RCC 7860 (cell line): ENCODE measurements around the gene OR10G7.

Experiments
- DNase-seq: peaks from one replicate; pipeline ENCODE4 v3.0.0-alpha.2; 2015; ENCODE audit warnings: low spot score
- FAIRE-seq: peaks from 2 replicates; lab custom pipeline; 2012; peaks lifted over from hg19 to GRCh38; lab: Jason Lieb, UNC

OR10G7 gene, protein sequence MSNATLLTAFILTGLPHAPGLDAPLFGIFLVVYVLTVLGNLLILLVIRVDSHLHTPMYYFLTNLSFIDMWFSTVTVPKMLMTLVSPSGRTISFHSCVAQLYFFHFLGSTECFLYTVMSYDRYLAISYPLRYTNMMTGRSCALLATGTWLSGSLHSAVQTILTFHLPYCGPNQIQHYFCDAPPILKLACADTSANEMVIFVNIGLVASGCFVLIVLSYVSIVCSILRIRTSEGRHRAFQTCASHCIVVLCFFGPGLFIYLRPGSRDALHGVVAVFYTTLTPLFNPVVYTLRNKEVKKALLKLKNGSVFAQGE

DNA sequence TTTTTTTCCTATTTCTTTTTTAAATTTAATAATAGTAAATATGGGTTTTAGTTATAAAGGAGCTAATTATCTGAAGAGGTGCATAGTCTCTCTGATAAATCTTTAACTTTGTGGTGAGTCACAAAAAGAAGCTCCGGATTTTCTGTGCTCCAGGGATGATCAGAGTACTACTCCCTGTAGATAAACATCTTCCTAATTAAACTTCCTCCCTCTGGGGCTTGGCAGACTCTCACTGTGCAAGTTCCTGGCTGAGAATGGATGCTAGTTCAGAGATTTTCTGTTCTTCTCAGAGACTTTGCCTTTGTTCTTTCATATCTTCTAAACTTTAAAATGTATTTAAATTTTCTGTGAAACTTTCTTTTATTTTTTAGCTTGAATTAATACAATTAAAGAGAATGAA, at the start of gene OR10G7:
Gene OR10G7 (minus strand): TSS at position 72 of the 400 bp plus-strand sequence. CDS start 2,324 bp downstream, outside the sequence.
- FAIRE-seq (no peak), DNase-seq (no peak)

DNA sequence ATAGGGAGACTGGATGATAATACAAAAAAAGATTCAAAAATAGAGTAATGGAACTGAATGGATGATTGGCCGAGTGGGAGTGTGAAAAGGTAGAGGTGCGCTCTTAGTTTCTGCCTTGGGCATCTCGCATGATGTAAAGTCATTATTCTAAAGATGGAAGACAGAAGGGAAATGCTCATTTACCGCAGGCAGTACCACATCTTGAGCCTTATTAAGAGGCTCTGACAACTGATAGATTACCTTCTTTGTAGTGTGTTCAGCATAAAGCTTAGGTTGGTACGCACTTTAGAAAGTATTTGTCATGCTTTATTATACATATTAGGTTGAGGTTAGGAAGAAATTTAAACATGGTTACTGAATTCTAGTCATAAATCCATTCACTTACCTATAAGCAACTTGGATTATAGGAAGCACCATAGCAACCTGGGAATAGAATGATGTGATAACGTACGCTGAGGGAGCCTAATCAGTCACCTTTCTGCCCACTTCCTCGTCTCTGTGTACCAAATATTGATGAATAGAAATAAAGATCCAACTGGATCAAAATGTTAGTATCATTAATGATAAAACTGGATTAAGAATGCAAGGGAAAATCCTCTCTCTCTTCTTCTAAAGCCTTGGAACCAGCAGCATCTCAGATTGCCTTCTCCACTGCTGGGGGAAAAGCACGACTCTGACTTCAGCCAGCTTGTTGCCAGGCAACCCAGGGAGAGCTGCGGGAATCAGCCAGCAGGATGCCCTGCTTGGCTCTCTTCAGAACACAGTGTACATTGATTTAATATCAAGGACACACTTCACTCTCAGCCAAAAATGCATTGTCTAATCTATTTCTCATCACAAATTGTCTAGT, 45.1 kb upstream of the OR10G7 start:
- DNase-seq (no peak), FAIRE-seq (no peak)

DNA sequence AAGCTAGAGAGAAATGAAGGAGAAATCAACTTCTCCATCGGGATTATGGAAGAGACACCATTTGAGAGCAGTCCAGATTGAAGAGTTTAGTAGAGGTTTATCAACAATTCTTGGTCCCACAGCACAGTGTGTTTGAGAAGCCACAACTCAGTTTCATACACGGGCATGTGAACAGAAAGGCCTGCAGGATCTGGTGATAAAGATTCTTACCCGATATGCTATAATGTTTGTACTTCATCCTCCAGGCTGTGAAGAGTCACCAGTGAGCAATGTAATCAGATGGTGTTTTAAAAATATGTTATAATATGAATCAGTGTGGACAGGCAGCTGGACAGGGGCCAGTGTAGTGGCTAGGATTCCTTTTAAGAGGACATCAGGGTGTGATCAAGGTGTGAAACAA, 44.5 kb upstream of the OR10G7 start:
- FAIRE-seq (no peak), DNase-seq (no peak)

DNA sequence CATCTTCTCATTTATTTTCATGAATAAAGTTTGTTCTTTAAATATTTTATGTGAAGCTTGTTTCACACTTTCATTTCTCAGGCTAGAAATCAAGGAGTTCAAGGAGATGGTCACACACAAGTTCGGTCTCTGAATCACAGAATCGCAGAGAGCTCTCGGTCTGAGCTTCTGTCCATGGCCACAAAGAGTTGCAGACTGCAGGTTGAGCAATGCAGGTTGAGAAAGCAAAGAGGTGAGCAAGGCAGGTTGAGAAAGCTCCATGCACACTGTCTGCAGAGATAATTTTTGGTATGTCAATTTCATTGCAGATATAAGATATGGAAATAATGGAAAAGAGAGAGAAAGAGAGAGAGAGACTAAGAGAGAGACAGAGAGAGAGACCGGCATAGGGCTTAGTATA, 41.2 kb upstream of the OR10G7 start:
- FAIRE-seq (no peak), DNase-seq (no peak)

DNA sequence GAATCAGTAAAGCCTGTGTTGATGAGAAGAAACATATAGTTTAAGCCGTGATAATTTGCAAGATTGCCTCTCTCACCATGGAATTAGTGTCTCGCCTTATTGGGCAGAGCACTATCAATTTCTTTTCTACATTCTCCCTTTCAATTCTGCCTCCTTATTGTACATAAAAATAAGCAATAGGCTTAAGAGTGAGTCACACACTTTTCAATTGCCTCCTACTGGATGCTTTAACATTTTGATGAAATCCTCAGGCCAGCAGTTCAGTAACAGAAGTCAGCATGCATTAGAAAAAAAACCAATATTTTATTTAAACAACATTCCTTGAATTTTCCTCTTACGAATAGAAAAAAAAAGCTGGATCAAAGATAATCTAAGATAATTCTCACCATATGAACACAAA, 40.4 kb upstream of the OR10G7 start:
- DNase-seq (no peak), FAIRE-seq (no peak)

DNA sequence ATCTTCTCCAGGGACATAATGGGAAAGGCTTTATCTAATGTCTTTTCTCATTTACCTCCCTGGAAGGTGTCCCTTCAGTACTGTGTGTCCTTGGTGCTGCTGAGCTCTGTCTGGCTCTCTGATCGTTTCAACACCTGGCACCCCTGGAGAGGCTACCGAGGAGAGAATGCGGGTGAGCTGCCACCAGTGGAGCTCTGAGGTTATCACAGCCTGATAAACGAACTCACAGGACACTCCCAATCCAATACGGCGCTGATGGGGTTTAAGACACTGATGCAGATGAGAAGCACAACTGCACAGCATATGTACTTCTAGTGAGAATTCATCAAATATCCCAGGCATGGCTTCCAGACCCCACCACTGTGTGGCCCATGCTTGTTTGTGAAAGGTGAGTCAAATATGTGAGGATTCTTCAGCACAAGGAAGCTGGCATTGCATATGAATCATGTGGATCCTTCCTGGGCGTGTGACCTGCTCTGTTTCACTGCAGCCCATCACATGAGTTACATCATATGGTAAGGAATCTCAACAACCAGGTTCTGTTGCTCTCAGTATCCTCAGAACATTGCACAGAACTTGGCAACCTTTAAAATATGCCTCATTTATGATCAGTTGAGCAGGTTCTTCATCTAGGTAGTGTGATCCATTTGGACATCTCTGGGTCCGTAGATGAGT, 39.3 kb upstream of the OR10G7 start:
- DNase-seq (no peak), FAIRE-seq (no peak)

DNA sequence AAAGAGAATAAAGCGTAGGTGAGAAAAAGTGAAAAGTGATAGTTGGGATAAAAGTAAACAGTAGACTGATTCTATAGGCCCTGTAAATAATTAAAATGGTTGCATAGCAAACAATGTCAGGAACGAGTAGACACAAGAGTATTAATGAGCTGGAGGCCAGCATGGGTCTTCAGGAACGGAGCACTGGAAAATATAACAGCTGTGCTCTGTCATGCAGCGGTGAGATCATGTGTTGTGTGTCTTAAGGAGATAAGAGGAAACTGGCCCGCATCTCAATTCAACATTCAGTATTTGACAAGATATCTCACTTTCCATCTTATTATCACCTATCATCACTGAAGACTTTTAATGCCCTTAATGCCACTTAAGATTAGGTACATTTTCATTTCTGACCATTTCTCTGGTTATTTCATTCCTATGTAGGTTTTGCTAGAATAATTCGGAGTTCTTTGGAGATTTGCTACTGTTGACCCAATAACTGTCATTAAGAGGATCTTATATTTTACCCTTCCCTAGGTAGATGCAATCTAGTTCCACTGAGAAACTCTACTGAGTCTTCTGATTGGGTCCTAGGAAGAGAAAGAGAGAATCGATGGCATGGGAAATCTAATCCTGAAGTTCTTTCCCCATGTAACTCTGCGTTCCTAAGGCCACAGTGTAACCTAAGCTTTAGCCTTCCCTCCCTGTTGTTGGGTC, 38.7 kb upstream of the OR10G7 start:
- FAIRE-seq (no peak), DNase-seq (no peak)

DNA sequence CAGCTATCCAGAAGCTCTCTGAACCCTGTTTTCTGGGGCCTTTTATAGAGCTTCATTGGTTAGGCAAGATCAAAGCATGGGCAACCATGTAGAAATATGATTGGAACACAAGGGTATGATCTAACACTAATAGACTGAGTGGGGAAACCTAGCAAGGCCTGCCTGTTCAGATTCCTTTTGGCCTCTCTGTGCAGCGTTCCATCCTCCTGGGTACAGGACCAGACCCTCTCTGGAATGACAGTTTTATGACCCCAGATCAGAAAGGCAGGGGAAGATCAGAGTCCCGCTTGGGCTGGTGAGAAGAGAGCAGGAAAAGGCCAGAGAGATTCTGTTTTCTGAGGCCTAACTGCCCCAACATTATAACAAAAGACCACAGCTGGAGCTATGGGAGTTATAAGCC, 37.5 kb upstream of the OR10G7 start:
- FAIRE-seq (no peak), DNase-seq (no peak)

DNA sequence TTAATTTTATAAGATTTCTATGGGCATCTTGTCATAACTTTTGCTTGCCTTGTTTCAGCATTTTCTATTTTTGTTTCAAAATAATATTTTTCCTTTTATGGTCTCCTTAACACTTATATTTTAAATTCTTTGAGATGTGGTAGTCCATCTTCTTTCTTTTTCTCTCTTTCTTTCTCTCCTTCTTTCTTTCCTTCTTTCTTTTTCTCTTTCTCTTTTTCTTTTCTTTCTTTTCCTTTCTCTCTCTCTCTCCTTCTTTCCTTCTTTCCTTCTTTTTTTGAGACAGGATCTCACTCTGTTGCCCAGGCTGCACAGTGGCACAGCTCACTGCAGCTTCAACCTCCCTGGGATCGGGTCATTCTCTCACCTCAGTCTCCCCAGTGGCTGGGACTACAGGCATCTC, 36.1 kb upstream of the OR10G7 start:
- FAIRE-seq, result no peak

DNA sequence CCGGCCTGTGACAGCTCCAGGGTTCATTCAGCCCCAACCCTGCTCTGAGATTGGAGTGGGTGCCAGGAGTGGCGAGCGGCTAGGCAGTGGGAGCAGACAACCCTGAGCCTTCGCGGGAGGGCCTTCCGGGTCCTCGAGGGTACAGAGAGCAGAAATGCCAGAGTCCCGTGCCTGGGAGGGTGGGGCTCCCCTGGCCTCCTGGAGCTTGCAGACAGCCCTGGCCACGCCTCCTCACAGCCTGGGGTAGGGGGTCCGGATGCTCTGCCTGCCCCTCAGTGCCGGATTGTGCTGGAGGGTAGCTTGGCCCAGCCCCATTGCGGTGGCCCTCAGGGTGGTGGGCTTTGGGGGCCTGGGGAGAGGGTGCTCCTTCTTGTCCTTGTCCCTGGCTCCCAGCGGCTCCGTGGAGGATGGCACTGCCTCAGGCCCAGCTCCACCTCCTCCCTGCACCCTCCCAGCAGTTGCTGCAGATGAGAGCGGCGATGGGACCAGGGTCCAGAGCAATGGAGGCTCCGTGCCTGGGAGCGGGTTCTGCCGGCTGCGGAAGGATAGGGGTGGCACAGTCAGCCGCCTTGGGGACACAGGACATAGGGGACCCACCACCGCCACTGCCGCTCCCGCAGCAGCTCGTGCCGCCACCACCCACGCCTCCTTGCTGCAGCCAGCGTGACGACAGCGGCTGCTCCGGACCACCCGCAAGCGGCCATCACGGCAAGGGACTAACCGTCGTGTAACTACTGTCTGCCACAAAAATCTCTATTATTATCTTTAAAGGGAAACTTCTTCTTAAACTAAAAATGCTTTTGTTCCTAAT, 34.9 kb upstream of the OR10G7 start:
- FAIRE-seq (no peak), DNase-seq (no peak)

More for the DNA sequence above, 36.1 kb upstream of the OR10G7 start:
- DNase-seq, result no peak

DNA sequence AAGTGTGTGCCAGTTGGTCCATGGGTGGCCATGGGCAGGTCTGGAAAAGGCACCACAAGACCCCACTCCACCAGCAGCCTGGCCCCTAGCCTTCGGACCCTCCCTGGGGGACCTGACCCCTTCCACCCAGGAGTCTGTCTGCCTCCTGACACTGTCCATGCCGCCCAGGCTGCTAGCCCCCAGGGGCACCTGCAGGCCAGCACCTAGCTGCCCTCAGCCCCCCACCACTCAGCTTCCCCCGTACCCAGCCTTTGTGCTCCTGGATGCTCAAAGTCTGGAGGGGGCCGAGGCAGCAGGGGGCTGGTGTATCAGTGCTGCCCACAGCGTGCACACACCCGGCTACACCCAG, 34.3 kb upstream of the OR10G7 start:
- no peak for DNase-seq
- FAIRE-seq, result no peak

DNA sequence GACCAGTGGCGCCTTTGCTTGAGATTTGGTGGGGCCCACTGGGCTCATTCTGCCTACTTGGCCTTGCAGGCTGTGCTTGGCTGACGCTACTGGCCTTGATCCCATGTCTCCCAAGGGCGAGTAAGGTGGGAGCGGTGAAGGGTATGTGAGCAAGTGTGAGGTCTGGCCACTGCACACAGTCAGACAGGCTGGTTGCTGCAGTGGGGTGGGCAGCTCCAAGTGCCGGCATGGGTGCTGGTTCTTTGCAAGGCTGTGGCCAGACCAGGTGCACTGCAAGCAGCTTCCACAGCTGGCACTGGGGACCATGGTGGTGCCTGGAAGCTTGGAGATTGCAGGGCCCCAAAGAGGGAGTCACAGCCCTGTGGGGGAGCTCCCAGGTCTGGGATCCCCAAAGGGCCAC, 33.4 kb upstream of the OR10G7 start:
- no peak for DNase-seq
- no peak for FAIRE-seq

DNA sequence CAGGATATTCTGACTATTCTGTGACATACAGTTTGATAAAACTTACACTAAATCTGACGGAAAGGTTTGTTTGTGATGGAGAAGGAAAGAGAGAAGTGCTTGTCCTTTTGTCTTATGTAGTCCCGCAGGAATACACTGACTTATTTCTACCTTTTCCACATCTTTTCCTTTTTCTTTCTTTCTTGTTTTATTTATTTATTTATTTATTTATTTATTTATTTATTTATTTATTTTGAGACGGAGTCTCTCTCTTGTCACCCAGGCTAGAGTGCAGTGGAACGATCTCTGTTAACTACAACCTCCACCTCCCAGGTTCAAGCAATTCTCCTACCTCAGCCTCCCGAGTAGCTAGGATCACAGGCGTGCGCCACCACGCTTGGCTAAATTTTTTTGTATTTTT, 31.0 kb upstream of the OR10G7 start:
- DNase-seq (no peak), FAIRE-seq (no peak)

DNA sequence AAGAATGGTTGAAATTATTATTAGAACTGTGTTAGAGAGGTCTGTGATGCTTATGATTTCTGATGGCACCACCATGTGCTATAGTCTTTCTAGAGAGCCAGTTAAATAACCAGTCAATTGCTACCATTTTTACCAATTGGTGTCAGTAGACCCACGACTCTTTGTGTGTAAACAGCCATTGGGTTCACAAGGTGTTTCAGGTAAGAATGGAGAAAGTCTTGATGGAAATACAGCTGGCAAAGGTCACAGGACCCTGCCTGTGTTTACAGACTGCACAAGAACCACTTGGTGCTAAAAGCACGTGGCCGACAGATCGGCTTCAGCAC, 30.5 kb upstream of the OR10G7 start:
- no peak for FAIRE-seq
- DNase-seq, result no peak

DNA sequence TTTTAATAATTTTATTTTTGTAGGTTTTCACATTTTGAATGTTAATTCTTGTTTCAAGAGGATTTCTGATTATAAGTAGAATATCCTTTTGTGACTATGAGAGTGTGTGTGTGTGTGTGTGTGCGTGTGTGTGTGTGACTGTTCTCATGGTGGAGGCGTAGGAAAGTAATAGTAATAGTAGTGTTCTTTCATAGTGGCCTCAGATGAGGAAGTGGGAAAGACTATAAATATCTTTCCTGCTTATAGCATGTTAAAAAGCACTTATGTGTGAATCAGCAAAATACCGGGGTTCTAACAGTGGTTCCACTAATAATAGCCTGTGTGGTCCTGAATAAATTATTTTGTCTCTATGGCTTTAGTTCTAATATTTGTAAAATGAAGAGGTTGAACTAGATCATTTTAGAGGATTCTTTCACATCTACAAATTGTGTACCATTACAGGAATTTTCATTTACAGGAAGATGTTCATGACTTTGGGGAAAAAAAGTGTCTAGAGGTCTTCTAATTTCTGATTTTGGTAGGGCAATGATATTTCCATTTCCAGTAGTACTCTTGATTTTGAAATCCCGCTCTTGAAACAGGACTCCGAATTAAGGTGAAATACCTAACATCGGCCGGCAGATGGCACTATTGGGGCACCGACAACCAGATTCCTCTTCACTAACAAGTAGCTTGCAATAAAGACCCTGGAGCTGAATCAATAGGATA, 29.9 kb upstream of the OR10G7 start:
- FAIRE-seq, result no peak
- DNase-seq, result peak; percentile 25

DNA sequence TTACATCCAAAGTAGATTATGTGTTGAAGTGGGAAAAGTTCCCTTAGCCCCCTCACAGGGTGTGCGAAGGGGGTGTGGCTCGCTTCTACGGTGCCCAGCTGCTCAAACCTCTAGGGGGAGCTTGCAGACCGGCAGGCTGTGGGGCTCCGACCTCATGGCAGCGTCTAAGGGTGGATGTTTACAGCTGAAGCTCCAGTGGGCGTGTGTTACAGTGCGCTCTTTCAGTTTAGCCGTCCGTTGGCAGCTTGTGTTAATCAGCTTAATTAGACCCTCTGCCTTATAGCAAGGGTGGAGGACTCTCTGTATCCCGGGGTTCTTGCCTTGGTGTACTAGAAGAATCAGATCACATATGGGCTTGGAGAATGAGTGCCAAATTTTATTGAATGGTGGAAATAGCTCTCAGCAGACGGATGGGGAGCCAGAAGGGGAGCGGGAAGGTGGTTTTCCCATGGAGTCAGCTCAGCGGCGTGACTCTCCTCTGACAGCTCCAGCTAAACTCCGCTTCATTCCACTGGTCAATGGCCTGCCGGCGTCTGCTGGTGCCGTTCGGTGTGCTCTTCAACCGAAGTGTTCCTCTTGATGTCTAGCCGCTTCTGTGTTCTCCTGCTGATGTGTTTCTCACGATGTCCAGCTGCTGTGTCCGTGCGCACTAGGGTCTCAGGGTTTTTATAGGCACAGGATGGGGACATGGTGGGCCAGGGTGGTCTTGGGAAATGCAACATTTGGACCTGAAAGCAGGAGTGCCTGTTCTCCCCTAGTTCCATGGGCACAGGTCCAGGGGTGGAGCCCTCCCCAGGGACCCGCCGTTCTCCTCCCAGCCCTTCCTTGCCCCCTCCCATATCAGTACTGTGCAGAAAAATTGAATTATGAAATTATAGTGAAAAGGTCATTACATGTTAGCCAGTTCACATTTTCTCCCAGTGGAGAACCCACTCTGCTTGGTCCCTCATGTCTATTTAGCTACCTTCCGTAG, 28.6 kb upstream of the OR10G7 start:
- DNase-seq (no peak), FAIRE-seq (no peak)

DNA sequence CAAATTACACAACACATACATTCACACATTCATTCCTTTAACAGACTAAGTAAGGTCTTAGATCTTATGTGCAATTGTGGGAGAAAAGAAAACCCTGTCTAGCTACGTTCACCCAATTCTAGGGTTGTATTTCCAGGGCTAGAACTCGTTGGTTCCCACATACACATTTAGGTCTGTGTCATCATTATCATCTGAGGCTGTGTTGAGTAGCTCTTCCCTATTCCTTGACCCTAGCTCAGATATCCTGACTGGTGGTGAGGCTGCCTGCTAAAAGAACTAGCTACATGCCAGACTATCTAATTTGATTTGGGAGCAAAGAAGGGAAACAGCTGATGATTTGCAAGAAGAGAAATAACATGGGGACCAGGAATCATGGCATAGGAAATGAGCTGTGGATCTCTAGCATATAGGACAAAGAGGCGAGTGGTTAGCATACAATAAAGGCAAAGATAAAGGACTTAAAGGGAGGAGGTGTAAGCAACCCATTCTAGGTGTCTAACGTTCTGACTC, 27.5 kb upstream of the OR10G7 start:
- FAIRE-seq (no peak), DNase-seq (no peak)

DNA sequence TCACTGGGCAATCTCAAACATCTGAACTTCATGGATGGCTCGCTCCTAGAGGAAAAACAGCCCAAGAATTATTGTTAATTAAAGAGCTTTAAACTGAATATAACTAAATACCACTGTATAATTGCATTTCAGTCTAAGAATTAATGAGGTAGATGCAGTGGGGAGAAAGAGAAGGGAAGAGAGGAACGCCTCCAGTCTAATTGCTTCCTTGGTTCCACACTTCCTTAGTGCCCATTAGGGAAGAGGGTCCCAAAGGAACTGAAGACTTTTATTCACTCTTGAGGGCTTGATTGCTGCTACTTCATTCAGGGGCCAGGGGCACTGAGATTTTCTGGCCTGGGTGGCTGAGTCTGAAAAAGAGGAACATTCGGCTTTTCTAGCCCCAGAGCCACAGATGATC, 11.8 kb upstream of the OR10G7 start:
- FAIRE-seq, result no peak
- DNase-seq, result no peak

DNA sequence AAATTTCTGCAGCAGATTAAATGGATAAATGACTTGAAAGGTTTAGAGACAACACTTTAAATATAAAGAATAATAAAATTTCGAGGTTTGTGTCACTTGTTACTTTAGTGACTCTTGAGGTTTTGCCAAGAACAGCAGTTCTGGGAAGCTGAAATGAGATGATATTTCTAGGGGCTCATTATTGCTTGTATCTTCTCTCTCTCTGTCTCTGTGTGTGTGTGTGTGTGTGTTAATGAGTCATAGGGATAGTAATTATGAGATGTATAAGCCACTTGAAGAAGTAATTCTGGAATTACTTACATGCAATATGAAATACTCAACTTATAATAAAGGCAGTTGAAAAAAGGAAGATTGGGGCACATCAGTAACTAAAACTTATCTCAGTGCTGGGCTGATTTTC, 9.6 kb upstream of the OR10G7 start:
- no peak for DNase-seq
- FAIRE-seq, result no peak
